ENCODE measurements around the gene STRN4.

The STRN4 gene

DNA sequence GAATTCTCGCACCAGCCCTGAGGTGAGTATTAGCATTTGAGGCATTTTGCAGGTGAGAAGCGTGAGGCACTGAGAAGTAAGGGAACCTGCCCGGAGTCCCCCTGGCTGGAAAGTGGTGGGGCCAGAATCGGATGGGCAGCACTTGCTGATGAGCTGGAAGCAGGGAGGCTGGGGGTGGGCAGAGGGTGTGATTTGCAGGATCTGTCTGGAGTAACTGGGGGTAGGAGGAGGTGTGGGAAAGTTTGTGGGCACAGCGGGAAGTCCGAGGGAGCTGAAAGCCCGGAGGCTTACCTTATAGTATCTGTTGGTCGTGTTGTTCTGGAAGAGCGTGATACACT, 49.4 kb downstream of the STRN4 start:
- Histone ChIP-seq H4K20me1 (ENCODE audit: low read depth, low read length) (no peaks in the 10 kb centered on the region), H3K27me3 (ENCODE audit: low read length) (no peaks in the 10 kb centered on the region), H3K9me3 (ENCODE audit: insufficient read depth, low read length) (no peaks in the 10 kb centered on the region), H3K4me3 (ENCODE audit: insufficient read depth, low read length, poor library complexity, severe bottlenecking) (no peak overlapping the region), H3K9ac (ENCODE audit: low read length) (no peak overlapping the region), H3K27ac (ENCODE audit: low read depth, low read length) (no peak overlapping the region), H2AFZ (ENCODE audit: low read depth, low read length, severe bottlenecking) (no peak overlapping the region), H3K9me2 (replicated peaks; ENCODE audit: insufficient read depth, low read length) (no peaks in the 10 kb centered on the region), H3K36me3 (ENCODE audit: low read length) (peaks cover 16% of the 10 kb centered on the region; the same call in 1 of the 2 replicates), H3F3A (ENCODE audit: insufficient read depth) (no peaks in the 10 kb centered on the region), H3K79me2 (ENCODE audit: insufficient read depth, low read length) (no peaks in the 10 kb centered on the region), H3K4me2 (ENCODE audit: low read depth, low read length, poor library complexity, severe bottlenecking) (no peak overlapping the region)
- TF ChIP-seq, protein P1, sequence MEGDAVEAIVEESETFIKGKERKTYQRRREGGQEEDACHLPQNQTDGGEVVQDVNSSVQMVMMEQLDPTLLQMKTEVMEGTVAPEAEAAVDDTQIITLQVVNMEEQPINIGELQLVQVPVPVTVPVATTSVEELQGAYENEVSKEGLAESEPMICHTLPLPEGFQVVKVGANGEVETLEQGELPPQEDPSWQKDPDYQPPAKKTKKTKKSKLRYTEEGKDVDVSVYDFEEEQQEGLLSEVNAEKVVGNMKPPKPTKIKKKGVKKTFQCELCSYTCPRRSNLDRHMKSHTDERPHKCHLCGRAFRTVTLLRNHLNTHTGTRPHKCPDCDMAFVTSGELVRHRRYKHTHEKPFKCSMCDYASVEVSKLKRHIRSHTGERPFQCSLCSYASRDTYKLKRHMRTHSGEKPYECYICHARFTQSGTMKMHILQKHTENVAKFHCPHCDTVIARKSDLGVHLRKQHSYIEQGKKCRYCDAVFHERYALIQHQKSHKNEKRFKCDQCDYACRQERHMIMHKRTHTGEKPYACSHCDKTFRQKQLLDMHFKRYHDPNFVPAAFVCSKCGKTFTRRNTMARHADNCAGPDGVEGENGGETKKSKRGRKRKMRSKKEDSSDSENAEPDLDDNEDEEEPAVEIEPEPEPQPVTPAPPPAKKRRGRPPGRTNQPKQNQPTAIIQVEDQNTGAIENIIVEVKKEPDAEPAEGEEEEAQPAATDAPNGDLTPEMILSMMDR (IDR thresholded peaks at IDR 0.05; ENCODE audit: insufficient read depth, low read length, poor library complexity, severe bottlenecking) = no peak
- no peak for TF ChIP-seq EZH2phosphoT487 (conservative IDR thresholded peaks at IDR 0.05; ENCODE audit: low read length)

DNA sequence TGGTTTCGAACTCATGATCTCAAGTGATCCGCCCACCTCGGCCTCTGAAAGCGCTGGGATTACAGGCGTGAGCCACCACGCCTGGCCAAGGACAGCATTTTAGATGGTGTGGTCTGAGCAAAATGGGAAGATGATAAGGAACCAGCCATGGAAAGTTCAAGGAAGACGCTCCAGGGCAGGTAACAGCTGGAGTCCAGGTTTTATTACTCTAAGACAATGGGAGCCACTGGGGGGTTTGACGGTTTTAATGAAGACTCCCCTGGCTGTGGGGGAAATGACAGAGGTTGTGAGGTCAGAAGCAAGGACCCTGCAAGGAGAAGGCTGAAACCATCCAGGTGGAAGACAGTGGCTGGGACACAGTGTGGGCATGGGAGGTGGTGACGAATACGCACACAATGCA, 50.2 kb downstream of the STRN4 start:
- no peak overlapping the region for H2AFZ ChIP-seq (ENCODE audit: low read depth, low read length, severe bottlenecking)
- no peaks in the 10 kb centered on the region for H4K20me1 ChIP-seq (ENCODE audit: low read depth, low read length)
- peaks cover 22% of the 10 kb centered on the region for H3K36me3 ChIP-seq (ENCODE audit: low read length)
- H3K4me2 ChIP-seq (ENCODE audit: low read depth, low read length, poor library complexity, severe bottlenecking) = no peak overlapping the region
- no peak overlapping the region for H3K27ac ChIP-seq (ENCODE audit: low read depth, low read length)
- H3K9ac ChIP-seq (ENCODE audit: low read length) = no peak overlapping the region
- no peak for TF ChIP-seq EZH2phosphoT487 (conservative IDR thresholded peaks at IDR 0.05; ENCODE audit: low read length)
- TF ChIP-seq, protein P1 (IDR thresholded peaks at IDR 0.05; ENCODE audit: insufficient read depth, low read length, poor library complexity, severe bottlenecking) = no peak
- no peaks in the 10 kb centered on the region for H3K27me3 ChIP-seq (ENCODE audit: low read length)
- no peak overlapping the region for H3K4me3 ChIP-seq (ENCODE audit: insufficient read depth, low read length, poor library complexity, severe bottlenecking)
- no peaks in the 10 kb centered on the region for H3F3A ChIP-seq (ENCODE audit: insufficient read depth)
- no peaks in the 10 kb centered on the region for H3K9me3 ChIP-seq (ENCODE audit: insufficient read depth, low read length)
- no peaks in the 10 kb centered on the region for H3K79me2 ChIP-seq (ENCODE audit: insufficient read depth, low read length)
- no peaks in the 10 kb centered on the region for H3K9me2 ChIP-seq (replicated peaks; ENCODE audit: insufficient read depth, low read length)

DNA sequence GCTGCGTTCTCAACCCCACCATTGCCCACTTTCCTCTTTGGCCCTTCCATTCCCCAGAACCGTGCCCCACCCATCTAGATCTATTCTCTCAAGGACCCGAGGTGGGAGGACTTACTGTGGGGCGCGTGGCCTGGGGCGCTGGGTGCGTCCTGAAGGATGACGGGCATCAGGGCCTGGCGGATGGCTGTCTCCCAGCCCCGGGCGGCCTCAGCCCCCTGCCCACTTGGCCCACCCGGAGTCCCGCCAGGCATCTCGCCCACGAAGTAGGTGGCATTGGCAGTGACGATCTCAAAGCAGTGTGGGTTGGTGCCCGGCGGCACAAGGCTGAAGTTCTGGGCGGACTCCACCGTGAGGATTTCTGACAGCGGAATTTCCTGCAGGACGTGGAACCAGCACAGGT, 52.5 kb downstream of the STRN4 start:
- peaks cover 17% of the 10 kb centered on the region for H3K36me3 ChIP-seq (ENCODE audit: low read length)

More for the DNA sequence above, 52.5 kb downstream of the STRN4 start:
- Histone ChIP-seq H3K4me2 (ENCODE audit: low read depth, low read length, poor library complexity, severe bottlenecking) (no peak overlapping the region), H3K9me3 (ENCODE audit: insufficient read depth, low read length) (no peaks in the 10 kb centered on the region), H3K9ac (ENCODE audit: low read length) (no peak overlapping the region), H3F3A (ENCODE audit: insufficient read depth) (no peaks in the 10 kb centered on the region), H4K20me1 (ENCODE audit: low read depth, low read length) (no peaks in the 10 kb centered on the region), H3K27me3 (ENCODE audit: low read length) (no peaks in the 10 kb centered on the region), H3K79me2 (ENCODE audit: insufficient read depth, low read length) (no peaks in the 10 kb centered on the region), H3K27ac (ENCODE audit: low read depth, low read length) (no peak overlapping the region), H2AFZ (ENCODE audit: low read depth, low read length, severe bottlenecking) (no peak overlapping the region), H3K9me2 (replicated peaks; ENCODE audit: insufficient read depth, low read length) (no peaks in the 10 kb centered on the region), H3K4me3 (ENCODE audit: insufficient read depth, low read length, poor library complexity, severe bottlenecking) (no peak overlapping the region)
- no peak for TF ChIP-seq EZH2phosphoT487 (conservative IDR thresholded peaks at IDR 0.05; ENCODE audit: low read length)
- TF ChIP-seq, protein P1 (IDR thresholded peaks at IDR 0.05; ENCODE audit: insufficient read depth, low read length, poor library complexity, severe bottlenecking) = no peak

Data from SU-DHL-6 (cell line).